HL-60 (cell line): ENCODE measurements around the gene CDH15.

ENCODE experiments used
- GABPA ChIP-seq: IDR thresholded peaks from 2 replicates; pipeline ENCODE4 v1.6.1; 2012; ENCODE audit warnings: low read depth
- POLR2AphosphoS5 ChIP-seq: IDR thresholded peaks from 2 replicates; pipeline ENCODE4 v1.6.1; 2012; ENCODE audit warnings: low read depth
- TF ChIP-seq, protein P1 (sequence below): IDR thresholded peaks from one replicate; pipeline ENCODE4 v1.5.1; 2011; ENCODE audit warnings: low read length, control low read depth, inconsistent platforms; ENCODE audit not compliant: insufficient read depth
- TF ChIP-seq, protein P2 (sequence below): IDR thresholded peaks from 2 replicates; pipeline ENCODE4 v1.6.1; 2012; ENCODE audit warnings: low read depth; ENCODE audit not compliant: insufficient replicate concordance

DNA sequence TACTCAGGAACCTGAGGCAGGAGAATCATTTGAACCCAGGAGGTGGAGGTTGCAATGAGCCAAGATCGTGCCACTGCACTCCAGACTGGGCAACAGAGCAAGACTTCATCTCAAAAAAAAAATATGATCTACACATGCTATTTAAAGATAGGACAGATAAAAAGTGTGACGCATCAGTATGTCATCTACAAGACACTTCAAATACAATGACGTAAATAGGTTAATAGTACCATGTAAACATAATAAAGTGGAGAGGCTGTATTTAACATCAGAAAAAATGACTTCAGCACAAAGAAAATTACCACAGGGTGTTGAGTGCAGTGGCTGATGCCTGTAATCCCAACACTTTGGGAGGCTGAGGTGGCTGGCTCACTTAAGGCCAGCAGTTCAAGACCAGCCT lies 66.2 kb downstream of the CDH15 start:
- TF ChIP-seq GABPA (no peak), POLR2AphosphoS5 (no peak)
- TF ChIP-seq, protein P1, sequence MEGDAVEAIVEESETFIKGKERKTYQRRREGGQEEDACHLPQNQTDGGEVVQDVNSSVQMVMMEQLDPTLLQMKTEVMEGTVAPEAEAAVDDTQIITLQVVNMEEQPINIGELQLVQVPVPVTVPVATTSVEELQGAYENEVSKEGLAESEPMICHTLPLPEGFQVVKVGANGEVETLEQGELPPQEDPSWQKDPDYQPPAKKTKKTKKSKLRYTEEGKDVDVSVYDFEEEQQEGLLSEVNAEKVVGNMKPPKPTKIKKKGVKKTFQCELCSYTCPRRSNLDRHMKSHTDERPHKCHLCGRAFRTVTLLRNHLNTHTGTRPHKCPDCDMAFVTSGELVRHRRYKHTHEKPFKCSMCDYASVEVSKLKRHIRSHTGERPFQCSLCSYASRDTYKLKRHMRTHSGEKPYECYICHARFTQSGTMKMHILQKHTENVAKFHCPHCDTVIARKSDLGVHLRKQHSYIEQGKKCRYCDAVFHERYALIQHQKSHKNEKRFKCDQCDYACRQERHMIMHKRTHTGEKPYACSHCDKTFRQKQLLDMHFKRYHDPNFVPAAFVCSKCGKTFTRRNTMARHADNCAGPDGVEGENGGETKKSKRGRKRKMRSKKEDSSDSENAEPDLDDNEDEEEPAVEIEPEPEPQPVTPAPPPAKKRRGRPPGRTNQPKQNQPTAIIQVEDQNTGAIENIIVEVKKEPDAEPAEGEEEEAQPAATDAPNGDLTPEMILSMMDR = no peak
- TF ChIP-seq, protein P2, sequence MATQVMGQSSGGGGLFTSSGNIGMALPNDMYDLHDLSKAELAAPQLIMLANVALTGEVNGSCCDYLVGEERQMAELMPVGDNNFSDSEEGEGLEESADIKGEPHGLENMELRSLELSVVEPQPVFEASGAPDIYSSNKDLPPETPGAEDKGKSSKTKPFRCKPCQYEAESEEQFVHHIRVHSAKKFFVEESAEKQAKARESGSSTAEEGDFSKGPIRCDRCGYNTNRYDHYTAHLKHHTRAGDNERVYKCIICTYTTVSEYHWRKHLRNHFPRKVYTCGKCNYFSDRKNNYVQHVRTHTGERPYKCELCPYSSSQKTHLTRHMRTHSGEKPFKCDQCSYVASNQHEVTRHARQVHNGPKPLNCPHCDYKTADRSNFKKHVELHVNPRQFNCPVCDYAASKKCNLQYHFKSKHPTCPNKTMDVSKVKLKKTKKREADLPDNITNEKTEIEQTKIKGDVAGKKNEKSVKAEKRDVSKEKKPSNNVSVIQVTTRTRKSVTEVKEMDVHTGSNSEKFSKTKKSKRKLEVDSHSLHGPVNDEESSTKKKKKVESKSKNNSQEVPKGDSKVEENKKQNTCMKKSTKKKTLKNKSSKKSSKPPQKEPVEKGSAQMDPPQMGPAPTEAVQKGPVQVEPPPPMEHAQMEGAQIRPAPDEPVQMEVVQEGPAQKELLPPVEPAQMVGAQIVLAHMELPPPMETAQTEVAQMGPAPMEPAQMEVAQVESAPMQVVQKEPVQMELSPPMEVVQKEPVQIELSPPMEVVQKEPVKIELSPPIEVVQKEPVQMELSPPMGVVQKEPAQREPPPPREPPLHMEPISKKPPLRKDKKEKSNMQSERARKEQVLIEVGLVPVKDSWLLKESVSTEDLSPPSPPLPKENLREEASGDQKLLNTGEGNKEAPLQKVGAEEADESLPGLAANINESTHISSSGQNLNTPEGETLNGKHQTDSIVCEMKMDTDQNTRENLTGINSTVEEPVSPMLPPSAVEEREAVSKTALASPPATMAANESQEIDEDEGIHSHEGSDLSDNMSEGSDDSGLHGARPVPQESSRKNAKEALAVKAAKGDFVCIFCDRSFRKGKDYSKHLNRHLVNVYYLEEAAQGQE = no peak
